ENCODE data around the gene GSTM5.
"Not testable (repeated sequence)": the region's sequence is repeated elsewhere in the genome, so short reads cannot be mapped to it uniquely, and the experiment has no call there.

Gene GSTM5

DNA sequence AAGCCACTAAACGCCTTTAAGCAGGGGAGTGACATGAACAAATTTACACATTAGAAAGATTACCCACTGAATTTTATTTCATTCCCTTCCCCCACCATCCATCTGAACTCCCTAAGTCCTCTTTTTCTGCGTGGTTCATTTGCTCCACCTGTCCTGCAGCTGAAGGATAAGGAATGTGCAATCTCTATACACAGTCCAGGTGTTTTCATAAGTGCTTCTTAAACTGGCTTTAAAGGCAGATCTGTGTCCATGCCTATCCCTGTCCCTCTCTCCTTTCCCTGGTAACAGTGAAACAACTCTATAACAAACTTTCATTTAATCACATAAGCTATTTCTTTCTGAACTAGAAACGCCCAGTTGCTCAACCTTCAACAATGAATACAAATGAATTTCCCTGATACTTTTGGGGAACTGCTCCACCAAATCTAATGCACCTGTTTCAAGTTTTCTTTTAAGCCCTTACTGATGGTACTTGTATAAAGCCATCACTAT is 20.4 kb downstream of the GSTM5 start:
- no peak for DNase-seq

DNA sequence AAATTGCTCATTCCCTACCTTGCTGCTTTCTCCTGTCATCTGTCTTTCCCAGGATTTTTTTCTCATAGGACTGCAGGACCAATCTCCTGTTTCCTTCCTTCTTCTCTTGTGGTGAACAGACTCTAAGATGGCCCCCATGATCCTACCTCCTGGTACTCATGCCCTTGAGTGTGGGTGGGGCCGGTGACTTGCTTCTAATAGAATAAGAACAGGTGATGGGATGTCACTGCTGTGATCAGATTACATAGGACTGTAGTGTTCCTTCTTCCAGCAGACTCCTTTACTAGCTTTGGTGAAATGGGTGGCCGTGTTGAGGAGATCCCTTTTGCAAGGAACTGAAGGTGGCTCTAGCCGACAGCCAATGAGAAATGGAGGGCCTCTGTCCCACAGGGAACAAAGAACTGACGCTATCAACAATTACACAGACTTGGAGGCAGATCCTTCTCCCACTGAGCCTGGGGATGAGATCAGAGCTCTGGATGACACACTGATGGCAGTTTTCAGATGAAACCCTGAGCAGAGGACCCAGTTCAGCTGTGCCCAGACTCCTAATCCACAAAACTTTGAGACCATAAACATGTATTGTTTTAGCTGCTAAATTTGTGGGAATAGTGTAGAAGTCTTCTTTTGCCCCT is 21.3 kb downstream of the GSTM5 start:
- no peak for DNase-seq

DNA sequence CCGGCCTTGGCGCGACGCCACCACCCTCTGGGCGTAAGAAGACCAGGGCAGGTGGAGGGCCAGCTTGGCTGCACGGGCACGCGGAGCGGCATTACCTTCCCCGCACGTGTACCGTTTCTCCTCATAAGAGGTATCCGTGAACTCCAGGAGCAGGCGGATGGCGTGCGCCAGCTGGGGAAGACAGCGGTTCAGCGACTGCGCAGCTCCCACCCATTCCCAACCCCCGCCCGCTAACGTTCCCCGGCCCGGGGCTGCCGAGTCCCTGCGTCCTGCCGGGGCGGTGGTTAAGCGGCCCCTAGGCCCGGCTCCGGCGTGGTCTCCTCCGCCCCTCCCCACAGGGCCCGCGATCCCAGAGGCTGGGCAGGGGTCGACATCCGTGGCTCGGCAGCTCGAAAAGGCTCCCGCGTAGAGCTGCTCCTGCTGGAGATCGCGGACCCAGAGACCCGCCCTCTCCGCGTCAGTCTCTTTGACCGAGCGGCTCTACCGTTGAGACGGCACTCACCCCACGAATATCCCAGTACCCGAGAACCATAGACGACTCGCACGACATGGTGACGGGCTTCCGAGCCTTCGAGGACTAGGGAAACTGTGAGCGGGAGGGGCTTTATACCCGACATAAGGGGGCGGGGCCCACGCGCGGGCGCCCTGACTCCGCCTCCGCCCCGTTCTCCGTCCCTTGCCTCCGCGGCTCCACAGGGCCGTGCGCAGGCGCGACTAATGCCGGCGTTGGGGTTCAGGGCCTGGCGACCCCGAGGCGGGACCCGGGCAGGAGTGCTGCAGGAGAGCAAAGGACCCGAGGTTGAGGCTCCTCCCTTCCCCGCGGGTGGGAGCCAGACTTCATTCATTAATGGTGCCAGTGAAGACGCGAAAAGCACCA is 27.9 kb downstream of the GSTM5 start:
- peak; percentile 76 for DNase-seq

DNA sequence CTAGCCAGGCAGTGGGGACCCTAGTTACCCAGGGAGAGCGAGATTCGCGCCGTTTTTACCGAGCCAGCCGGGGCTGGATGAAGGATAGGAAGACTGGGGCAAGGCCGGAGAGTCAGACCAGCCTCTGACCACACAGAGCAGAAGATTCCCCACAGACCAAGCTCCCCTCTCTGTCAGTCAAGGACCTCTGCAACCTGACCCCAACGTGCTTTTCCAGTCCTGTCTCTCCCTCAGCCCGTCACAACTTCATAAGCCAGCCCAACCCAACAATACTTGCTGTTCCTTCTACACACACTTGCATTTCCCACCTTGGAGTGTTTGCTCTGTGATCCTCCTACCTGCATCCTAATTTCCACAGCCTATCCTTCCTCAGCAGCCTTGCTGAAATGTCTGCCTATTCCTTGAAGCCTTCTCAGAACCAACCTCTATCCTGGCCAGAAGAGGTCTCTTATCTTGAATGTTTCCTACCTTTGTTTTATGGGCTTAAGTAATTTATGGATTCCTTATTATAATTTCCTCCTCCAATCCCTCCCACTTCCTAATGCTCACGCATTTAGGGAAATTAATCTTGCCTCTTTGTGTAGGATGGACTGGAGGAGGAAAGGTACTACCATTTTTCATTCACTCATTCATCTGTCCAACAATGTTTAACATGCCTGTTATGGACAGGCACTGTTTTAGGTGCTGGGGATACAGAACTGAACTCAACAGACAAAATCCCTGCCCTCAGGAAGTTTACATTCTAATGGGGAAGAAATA is 28.7 kb downstream of the GSTM5 start, which contains the start of gene GSTM3:
Gene GSTM3 (minus strand): TSS at position 424 of the 759 bp plus-strand sequence. CDS start 751 bp downstream, outside the sequence.
- no peak for DNase-seq

DNA sequence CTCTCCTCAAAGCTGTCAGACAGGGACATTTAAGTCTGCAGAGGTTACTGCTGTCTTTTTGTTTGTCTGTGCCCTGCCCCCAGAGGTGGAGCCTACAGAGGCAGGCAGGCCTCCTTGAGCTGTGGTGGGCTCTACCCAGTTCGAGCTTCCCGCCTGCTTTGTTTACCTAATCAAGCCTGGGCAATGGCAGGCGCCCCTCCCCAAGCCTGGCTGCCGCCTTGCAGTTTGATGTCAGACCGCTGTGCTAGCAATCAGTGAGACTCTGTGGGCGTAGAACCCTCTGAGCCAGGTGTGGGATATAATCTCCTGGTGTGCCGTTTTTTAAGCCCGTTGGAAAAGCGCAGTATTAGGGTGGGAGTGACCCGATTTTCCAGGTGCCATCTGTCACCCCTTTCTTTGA is 36.3 kb downstream of the GSTM5 start:
- not testable (repeated sequence) for DNase-seq

DNA sequence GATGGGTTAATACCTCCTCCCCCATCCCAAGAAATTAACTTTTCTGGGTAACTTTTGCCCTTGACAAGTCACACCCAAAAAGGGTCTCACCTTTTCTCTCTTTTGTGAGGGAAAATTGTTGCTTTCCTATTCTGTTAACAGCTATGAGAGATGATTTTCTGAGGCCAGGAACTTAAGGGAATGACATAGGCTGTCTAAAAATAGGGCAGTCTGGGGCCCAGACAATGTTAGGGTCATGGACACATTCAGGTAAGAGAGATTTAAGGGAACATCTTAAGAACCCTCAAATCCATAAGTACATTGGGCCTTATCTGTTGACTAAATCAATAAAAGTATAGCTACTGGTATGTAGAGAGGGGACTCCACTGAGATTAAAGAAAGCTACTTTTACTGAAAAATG is 37.2 kb downstream of the GSTM5 start:
- DNase-seq: no peak

DNA sequence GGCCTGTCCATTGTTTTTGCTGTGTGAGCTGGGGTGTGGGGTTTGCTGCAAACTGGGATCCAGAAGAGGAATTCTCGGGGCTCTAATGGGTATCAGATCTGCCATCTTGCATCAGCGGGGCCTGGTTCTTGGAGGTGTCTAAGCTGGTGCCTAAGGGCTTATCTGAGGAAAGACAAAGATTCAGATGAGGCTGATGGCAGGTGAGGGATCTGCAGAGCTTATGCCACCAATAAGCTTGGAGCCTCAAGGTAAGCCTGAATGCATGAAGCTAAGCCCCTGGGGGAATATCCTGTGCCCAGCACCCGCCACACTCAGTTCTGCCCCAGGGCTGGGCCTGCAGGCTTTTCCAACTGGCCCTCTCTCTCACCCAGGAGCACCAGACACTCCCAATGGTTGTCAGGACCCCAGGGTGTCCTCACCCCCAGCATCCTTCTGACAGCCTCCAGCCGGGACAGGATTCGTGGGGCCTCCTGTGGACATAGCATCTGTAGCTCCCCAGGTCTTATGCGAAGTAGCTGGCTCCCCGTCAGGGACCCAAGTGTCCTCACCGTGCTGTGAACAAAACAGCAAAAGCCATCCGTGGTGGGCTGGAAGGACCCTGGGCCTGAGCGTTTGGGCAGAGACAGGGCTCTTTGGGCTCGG is 38.3 kb downstream of the GSTM5 start:
- no peak for DNase-seq

DNA sequence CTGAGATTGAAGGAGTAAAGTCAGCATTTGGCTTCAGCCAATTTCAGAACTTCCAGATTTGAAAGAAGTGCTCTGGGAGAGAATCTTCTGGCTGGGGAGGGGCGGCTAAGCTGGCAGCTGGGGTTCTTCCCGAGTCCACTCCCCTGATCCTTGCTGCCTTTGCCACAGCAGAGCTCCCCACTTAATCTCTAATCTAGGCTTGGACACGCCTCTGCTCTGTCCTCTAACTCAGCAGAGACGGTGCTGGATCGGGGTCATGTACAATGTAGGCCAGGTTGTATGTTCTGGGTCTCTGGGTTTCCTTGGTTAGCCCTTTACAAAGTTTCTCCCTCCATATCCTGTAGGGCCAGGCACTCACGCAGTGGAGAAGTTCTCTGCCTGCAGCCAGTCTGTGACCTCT is 38.9 kb downstream of the GSTM5 start:
- no peak for DNase-seq

DNA sequence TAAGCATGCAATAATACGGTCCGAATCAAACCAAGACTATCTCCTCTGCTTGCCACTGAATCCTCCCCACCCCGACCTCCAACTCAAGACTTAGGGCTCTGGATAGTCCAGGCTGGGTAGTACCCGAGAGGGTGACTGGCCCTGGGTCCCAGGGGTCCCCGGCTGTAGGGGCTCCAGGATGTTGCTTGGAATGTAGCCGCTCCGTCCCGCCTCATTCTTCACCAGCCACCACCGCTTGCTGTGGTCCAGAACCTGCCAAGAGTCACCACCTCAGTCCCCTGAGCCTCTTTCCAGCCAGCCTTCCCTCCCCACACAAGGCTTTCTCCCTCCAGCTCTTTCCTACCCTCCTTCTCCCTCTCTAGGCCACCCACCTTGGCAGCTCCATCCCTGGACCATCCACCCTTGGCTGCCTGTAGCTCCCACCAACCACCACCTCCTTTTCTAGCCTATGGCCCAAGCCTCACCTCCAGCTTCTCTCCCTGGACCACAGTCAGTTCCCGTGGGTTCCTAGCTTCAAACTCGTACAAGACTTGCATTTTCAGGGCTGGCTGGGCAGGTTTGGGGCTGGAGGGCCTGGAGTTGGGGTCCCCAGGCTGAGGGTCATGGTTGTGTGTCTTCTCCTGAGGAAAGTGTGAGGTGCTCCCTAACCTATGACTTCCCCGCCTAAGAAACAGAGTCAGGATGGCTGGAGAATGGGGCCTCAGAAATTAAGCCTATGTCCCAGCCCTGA is 39.6 kb downstream of the GSTM5 start:
- peak; percentile 3 for DNase-seq

DNA sequence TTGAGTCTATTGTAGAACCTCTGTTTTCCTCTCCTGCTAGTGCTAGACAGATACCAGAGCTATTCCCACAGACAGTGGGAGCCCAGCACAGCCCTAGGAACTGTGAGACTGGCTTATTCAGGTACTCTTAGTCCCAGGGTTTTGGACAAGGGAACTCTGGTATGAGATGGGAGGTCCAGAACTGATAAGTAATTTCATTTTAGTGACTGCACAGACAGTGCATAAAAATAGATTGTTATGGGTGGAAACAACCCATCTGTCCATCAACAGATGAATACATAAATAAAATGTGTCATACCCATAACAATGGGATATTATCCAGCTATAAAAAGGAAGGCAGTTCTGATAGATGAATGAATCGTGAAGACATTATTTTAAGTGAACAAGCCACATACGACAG is 42.7 kb downstream of the GSTM5 start:
- DNase-seq: no peak

DNA sequence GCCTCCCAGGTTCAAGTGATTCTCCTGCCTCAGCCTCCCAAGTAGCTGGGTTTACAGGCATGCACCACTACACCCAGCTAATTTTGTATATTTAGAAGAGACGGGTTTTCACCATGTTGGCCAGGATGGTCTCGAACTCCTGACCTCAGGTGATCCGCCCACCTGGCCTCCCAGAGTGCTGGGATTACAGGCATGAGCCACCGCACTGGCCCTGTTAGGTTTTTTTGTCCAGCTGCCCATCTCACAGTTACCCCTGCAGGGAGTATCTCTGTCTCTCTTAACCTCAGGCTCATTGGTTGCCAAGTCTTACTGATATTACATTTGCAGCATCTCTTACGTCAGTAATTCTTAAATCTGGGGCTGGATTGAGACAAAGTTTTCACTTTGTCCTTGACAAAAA is 44.3 kb downstream of the GSTM5 start:
- DNase-seq: not testable (repeated sequence)

DNA sequence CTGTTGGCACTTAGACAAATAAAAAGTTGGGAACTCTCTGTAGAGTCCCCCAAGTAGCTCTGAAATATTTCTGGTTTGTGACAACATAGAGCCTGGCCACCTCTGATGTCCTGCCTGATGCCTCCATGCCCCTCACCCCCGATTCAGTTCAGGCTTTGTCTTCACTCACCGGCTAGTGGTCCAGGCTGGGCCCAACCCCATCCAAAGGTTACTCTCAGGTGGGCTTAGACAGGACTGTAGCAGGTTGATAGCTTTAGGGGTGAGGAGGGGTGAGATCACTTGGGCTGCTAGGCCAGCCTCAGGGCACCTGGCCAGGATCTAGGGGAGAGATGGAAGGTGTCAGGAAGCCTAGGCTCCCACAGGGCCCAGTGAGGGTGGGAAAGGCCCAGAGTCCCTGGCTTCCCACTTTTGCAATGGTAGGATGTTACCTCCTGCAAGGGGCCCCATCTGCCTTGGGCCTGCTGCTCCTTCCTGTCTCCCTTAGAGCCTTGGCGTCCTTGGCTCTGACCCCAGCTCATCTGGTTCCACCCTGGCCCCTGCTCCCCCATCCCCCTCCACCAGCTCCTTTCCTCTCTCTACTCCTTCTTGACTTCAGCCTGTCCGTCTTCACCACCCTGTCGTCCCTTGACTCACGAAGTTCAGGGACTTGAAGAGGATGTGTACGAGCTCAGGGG is 44.9 kb downstream of the GSTM5 start:
- no peak for DNase-seq

DNA sequence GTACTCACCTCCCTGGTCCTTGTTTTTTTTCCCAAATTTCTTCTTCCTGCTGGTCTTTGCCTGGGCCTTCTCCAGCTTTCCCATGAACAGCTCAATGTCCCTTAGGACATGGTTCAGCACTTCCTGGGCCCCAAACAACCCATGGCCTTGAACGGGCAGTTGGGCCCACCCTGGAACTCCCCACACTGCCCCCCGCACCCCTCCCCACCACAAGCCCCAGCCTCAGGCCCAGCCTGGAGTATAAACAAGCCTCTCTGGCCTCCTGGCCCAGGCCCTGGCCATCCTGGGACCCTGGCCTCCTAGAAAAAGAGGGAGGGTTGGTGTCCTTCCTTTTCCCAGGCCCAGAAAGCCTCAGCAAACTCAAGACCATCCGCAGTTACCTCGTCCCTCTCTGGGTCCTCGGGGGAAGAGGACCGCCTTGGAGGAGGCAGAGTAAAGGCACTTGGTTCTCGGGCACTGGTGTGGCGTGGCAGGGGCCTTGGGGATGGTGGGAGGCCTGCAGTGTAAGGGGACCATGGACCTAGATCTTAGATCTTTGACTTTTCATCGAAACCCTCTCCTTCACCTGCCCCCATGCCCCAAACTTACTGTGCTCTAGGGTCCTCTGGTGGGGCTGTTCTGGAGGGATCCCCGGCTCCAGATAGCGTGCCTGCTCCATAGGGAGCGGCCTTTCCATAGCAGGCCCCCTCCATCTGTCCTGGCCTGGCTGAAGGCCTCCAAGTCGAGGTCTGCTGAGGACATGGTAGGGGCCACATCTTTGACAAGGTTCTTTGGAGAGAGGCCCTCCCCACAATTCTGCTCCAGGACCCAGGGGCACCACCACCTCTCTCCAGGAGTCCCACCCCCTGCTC is 46.1 kb downstream of the GSTM5 start:
- no peak for DNase-seq

DNA sequence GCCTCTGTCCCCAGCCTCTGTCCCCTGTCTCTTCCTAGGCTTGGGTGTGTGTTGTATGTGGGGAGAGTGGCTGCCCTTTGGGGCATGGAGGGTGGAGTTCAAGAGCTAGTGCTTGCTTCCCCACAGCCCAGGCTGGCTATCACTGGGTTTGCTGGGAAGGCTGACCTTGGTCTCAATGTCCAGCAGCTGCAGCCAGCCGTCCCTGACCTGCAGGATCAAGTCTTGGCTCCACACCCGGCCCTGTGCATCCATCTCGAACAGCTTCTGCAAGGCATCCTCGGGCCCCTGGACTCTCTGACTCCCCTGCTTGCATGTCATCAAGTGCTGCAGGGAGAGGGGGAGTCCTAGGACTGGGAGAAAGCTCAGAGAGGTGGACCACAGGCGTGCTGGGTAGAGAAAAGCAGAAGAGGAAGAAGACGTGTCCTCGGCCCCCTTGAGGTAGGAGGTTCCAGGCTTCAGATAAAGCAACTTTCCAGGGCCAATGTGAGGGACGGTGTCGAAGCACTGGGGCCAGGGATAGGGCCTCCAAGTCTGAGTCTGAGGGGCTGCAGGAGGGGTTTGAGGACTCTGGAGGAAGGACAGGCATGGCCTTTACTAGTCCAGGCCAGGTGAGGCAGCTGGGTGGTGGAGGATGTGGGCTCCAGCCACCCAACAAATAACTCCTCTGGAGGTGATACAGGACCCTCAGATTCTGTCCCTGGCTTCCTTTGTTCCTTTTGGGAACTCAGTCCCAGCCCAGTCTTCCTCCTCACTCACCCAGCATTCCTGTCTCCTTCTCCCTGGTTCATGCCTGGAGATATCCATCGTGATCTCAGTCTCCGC is 47.7 kb downstream of the GSTM5 start:
- no peak for DNase-seq

DNA sequence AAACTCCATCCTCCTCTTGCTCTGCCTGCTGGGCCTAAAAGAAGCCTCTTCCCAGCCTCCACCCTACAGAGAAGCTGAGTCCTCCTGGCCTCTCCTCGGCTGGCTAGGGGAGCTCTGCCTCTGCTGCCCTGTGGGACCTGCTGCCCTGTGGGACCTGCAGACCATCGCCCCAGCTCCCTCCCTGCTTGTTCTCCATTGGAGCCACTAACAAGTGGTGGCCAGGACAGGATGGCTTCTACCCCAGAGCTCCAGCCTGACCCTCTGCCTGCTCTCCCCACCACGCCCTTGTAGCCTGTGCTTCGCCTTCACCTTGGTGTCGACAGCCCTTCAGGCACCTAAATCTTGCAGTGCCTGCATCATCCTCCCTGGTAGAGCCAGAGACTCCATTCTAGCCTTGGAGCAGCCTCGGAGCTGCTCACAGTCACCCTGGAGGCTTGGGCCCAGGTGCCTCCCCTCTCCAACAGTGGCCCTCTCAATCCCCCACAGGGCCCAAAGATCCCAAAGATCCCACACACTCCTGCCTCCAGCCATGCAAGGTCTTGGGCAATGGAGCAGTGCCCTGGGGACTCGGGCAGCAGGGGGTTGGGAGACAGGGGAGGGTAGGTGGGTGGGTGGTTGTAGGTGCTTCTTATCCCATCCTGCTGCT is 48.7 kb downstream of the GSTM5 start:
- DNase-seq: no peak

DNA sequence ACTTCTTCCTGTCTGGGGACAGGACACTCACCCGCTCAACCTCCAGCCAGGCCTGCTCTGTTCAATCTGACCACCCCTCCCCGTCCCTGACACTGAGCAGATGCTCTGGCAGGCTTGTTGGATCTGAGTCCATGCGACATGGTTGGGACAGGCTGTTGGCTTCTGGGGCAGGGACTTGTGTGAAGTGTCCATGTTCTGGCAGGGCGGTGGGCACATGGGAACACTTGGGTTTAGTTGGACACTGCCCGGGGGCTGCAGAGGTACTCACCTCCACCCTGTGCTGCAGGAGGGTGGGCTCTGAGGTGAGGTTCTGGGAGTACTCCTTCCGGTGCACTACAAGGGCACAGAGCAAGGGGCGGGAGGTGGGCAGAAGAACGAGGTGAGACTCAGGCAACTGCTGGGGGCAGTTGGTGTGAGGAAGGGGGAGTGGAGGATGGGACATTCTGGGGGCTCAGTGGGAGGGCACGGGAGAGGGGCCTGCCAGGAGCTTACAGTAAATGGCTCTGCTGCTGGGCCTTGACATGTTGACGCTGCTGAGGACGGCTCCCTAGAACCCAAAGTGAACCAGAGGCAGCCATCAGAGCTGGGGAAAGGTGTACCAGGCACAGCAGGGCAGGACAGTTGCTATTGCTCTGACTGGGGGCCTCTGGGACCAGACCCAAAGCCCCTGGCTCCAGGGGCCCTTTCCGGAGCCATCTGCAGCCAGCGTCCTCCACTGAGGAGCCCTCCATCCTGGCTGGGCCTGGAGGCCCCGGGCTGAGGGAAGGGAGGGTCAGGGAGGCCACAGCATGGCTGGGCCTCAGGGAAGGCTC is 49.4 kb downstream of the GSTM5 start:
- no peak for DNase-seq

DNA sequence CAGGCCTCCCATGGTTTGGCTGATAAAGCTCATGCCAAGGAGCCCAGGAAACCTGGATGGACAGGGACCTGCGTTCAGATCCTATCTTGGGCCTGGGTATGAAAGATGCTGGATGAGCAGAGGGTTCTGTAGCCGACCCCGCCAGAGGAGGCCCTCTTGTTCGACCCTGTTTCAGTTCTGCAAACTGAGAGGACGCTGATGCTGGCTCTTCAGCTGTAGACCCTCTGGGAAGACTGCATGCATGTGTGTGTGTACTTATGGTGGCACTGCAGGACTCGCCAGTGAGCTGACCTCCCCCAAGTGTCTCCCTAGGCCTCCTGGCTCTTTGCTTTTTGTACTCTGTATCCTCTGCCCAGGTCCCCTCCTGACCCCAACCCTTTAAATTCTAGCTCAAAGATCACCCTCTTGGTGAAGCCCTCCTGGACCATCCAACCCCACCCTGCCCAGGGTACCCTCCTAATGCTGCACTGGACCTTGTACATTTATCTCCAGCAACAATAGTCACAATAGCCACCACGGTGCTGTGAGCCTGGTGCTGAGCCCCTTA is 50.1 kb downstream of the GSTM5 start:
- DNase-seq: no peak
